Right renal pelvis (tissue), 4 donors: Measurements from ENCODE around the gene IRF5. TPM values are rescaled to one million over a fixed set of nuclear protein-coding genes. Genes with fewer than 3 reads are reported as not detected.
"Not testable (repeated sequence)": the region's sequence is repeated elsewhere in the genome, so short reads cannot be mapped to it uniquely, and the experiment has no call there.

ENCODE experiments used
- DNase-seq, 4 donors: peaks; one replicate each; pipeline ENCODE4 v3.0.0-alpha.2; 2013; ENCODE audit warnings: low read depth in 4 of 4, low spot score in 3 of 4, missing footprints in 1 of 4
- polyA plus RNA-seq, 4 donors: library from polyadenylated mRNA; unstranded; fragments of 120-200 nt; gene quantifications; one replicate each; pipeline ENCODE4 v1.2.1, GENCODE V29; 2013; ENCODE audit not compliant: insufficient read length in 4 of 4

Gene IRF5
- polyA plus RNA-seq, 4 donors = 7.3 to 14.7 (median 11.0) TPM

DNA sequence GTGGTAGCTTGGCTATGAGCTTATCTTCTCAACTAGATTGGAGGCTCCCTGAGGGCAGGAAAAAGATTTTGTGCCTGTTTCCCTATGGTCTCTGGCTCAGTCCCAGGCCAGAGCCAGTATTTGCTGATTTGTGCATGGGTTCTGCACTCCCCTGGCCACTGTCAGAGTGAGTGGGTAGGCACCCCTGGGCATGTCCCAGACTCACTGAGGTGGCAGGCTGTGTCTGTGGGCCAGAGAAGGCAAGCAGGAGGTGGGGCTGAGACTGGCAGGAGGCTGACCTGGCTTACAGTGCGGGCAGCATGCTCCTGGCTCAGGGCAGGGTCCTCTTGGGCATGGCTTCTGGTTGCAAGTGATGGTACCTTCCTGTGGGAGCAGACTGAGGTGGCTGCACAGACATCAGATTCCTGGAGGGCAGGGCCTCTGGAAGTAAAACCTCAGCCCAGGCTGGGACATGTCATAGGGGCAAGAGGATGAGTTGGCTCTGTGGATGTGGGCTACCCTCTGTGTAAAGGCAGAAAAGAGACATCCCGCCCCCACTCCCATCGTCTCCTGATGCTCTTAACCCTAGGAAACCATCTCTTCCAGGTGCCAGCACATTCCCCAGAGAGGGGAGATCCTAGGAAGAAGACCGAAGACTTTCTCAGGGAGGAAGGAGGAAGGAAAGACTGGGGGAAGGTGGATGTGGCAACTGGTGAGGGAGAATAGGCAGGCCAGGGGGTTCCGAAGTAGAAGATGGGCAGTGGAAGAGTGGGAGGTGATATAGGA lies 31.5 kb upstream of the IRF5 start:
- no peak for DNase-seq

DNA sequence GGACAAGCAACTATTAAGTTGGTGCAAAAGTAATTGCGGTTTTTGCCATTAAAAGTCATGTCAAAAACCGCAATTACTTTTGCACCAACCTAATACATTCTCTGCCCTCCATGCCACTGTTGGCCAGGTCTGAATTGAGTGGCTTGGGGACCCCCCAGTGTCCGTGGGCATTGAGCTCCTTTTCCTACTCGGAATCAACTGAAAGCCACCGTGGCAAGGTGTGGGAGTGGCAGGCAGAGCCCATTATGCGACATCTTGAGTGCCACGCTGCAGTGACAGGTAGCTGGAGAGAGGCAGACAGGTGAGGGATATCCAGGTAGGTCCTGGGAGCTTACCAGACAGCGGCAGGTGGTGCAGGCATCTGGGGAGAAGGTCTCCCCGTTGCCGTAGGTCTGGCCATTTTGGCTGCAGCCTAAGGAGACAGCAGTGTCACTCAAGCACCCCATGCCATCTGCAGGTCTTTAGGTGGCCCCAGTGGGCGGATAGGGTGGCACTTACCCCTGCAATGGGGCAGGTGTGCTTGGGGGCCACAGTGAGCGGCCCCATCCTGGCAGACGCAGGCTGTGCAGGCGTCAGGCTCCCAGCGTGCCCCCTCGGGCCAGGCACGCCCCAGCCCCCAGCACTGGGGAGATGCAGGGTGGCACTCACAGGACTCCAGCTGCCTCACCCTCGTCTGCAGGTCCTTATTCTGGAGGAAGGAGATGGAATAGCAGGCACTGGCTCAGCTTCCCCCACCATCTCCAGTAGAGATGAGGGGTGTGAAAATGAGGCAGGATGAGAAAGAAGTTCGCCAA lies 30.8 kb upstream of the IRF5 start:
- DNase-seq = no peak

DNA sequence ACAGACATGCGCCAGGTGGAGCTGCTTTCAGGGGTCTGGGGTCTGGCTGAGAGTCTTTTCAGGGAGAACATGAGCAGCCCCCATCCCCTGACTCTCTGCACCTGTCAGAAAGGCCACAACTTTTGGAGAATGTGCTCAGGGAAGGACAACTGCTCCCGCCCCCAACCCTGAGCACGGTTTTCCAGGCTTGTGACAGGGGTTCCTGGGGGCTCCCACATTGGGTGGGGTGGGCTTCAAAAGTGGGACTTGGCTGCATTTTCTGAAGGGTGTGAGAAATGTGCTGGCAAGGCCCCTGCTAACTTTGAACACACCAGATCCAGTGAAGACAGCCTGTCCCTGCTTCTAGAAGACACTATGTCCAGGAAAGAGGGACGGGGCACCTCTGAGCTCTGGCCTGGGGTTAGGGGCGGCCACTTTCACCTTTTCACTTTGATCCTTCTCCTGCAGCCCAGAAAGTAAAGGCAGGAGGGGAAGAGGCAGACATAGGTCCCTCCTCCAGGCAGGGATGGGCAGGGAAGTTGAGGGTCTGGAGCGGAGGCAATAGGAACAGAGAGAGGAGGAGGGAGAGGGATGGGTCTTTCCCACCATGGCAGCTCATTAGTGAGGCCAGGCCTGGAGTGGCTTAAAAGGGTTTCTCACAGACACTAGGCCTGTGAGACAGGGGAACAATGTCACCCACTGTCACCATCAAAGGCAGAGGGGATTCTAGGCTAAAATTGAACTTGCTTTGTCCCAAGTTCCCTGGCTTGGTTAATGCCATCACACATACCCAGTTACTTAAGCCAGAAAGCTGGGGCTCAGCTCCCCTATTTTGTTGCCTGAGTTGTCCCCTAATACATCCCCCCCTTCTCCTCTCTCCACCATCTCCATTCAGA lies 28.7 kb upstream of the IRF5 start:
- no peak for DNase-seq

DNA sequence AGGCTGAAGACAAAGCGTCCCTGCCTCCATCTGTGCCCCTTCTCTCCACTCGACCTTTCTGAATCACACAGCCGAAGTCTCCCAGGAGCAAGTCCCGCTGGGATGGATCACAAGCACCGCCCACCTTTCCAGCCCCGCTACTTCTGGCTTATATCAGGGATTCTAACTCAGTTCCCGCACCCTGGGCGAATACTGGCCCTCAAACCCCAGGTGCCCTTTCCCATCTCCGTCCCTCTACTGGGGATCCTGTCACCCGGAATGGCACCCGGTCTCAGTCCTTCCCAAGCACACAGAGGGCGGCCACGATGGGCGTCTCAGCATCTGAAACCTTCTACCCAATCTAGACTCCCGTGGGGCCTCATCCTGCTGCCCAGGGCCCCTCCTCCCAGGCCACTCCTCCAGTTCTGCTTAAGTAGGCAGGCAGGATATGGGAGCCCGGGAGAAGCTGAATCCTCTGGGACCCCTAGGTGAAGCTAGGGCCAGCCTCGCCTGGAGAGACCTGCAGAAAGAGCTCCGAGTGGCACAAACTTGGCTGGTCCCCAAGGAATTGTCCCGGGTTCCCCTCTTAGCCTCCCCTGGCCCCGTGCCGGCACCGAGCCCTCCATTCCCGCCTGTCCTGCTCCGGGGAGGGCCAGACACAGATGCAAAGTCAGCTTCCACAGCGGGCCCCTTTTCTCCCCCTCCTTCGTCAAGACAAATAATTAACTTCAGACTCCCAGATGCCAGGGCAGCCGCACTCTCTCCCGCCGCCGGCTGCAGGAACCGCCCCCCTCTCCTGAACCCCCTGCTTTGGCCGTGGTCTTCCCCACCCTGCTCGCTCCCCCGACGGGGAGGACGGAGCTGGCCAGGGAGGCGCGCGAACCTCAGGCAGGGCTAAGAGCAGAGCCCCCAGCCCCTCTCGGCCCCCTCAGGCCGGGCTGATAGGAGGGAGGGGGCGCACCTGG lies 27.8 kb upstream of the IRF5 start:
- no peak for DNase-seq

GRCh38 chr7:128910569-128910945 lies 27.2 kb upstream of the IRF5 start, which contains the start of gene KCP:
TSS of gene KCP (minus strand) at chr7:128910709. CDS start at chr7:128910676, 33 bp downstream.
- DNase-seq = no peak

DNA sequence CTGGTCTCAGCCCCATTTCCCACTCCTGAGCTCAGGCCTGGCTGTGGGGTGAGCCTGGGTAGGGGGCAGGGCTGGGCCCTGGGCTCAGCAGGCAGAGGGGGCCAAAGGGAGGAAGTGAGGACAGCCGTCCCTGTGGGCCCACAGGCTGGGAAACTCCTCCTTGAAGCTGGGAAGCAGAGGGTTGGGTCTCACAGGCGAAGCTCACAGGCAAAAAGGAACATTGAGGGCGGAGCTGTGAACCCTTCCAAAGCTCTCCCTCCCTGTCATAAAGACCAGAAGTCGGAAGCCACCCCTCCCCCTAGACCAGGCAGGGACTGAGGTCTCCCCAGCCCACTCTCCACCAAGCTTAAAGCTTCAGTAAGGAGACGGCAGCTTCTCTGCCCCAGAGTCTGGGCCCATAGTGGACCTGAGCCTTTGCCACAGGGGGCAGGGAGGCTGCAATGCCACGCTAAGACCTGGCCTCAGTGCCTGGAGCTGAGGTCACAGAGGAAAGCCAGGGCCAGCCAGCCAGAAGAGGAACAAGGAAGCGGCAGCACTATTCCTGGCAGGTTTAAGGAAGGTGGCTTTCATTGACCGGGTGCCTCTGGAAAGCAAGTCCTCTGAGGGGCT lies 26.2 kb upstream of the IRF5 start:
- peak in 1 of 4 donors; percentile 58 for DNase-seq

DNA sequence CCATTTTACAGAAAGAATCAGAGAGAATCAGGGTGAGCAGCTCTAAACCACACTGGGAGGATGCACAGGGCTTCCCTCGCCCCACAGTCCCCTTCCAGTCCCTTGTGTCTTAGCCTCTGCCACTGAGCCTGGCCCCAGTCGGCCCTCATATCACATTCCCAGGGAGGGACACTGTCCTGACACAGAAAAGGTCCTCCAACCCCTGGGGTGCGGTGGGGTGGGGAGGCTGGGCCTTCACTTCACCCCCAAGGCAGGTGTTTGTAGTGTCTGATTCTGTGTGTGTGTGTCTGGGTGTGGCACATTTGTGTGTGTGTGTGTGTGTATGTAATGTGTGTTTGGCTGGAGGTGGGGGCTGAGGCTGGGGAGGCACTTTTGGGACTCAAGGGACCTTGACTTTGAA lies 25.4 kb upstream of the IRF5 start:
- DNase-seq = no peak

- DNase-seq = not testable (repeated sequence)
Measured at GRCh38 chr7:128912709-128913495, 24.8 kb upstream of the IRF5 start.

DNA sequence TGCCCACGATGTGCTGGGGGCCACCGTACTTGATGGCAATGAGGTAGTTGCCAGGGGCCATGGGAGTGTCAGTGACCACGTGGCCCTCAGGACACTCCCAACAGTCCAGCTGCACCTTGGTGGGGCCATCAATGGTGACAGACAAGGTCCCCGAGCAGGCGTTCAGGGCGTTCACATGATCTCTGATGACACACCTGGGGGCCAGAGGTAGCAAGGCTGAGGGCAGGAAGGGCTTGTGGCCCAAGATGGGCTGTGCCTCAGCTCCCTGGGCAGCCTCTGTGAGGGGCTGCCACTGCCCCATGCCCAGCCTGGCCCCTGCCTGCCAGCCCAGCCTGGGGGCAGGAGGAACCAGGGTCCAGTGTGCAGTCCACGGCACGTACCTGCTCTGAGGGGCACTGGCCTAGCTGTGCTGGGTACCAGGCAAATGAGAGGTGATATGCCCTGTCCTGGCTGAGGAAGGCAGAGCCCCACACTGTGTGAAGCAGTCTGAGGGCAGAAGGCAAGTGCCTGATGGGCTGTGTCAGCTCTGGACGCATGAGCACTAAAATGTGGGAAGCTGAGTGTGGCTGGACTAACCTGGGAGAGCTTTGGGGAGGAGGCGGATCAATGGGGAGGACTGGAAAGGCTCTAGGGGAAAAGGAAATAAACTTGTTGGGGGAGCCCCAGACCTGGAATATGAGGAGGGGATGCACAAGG lies 23.7 kb upstream of the IRF5 start:
- no peak for DNase-seq

GRCh38 chr7:128914566-128915151 lies 23.1 kb upstream of the IRF5 start:
- no peak for DNase-seq

GRCh38 chr7:128915271-128915819 lies 22.4 kb upstream of the IRF5 start:
- no peak for DNase-seq

- DNase-seq = no peak
Measured at GRCh38 chr7:128915841-128916642, 21.7 kb upstream of the IRF5 start.

- DNase-seq = no peak
Measured at GRCh38 chr7:128916643-128916915, 21.1 kb upstream of the IRF5 start.

DNA sequence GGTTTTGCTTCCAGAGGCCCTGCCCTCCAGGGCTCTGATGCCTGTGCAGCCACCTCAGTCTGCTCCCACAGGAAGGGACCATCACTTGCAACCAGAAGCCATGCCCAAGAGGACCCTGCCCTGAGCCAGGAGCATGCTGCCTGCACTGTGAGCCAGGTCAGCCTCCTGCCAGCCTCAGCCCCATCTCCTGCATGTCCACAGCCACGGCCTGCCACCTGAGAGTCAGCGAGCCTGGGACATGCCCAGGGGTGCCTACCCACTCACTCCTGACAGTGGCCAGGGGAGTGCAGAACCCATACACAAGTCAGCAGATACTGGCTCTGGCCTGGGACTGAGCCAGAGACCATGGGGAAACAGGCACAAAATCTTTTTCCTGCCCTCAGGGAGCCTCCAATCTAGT lies 20.6 kb upstream of the IRF5 start:
- no peak for DNase-seq

- no peak for DNase-seq
Measured at GRCh38 chr7:128918016-128918665, 19.6 kb upstream of the IRF5 start.

DNA sequence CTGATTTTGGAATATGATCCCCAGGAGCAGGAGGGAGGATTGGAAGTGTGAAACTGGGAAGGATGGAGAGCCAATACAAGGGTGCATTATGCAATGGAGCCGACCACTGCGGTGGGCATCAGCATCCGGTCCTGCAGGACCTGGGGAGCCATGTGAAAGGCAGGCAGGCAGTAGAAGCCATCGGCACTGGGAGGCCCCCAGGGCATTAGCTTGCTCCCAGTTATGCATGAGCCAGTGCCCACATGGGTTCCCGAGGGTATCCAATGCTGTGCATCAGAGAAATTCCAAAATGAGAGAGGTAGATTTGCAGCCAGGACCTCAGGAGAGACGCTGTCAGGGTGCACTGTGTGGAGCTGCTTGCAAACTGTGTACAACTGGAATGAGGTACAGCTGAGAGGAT lies 18.5 kb upstream of the IRF5 start:
- DNase-seq = no peak
